Ovary (tissue), 3 donors: ENCODE data around the gene LRMDA.

Experiments
- POLR2A ChIP-seq: fragments of 450-650 bp; IDR thresholded peaks from one replicate; pipeline ENCODE4 v1.6.1; 2017; ENCODE audit warnings: antibody characterized with exemption, mild to moderate bottlenecking, moderate library complexity
- TF ChIP-seq, protein P1 (sequence below), 3 donors: fragments of 450-650 bp in 2 of 3; fragments of 200-600 bp in 1 of 3; IDR thresholded peaks; one replicate each; pipeline versions ENCODE4 v1.5.1 to v1.8.0; 2016 to 2022; ENCODE audit warnings: antibody characterized with exemption in 3 of 3, mild to moderate bottlenecking in 1 of 3
- donor health status: DM: no; HTN: no; CAD: no.

DNA sequence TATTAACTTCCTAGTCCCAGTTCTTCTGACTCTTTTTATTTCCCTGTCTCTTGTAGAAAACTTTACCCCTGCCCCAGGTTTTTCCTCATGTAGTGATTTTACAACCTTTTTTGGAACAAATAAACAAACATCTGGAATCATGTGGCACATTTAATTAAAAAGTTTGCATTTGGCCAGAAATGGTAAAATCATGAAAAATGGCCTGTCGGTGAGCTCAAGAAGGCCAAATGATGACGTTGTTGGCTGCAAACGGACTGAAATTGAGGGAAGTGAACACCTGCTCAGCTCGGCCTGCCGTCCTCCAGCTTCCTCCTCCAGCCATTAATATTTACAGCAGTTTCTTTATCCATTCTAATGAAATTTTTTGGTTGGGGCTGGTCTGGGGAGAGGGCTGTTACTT lies 902.8 kb downstream of the LRMDA start:
- TF ChIP-seq, protein P1, sequence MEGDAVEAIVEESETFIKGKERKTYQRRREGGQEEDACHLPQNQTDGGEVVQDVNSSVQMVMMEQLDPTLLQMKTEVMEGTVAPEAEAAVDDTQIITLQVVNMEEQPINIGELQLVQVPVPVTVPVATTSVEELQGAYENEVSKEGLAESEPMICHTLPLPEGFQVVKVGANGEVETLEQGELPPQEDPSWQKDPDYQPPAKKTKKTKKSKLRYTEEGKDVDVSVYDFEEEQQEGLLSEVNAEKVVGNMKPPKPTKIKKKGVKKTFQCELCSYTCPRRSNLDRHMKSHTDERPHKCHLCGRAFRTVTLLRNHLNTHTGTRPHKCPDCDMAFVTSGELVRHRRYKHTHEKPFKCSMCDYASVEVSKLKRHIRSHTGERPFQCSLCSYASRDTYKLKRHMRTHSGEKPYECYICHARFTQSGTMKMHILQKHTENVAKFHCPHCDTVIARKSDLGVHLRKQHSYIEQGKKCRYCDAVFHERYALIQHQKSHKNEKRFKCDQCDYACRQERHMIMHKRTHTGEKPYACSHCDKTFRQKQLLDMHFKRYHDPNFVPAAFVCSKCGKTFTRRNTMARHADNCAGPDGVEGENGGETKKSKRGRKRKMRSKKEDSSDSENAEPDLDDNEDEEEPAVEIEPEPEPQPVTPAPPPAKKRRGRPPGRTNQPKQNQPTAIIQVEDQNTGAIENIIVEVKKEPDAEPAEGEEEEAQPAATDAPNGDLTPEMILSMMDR (IDR thresholded peaks at IDR 0.05): no peak
- TF ChIP-seq POLR2A: no peak
